ENCODE measurements around the gene MRFAP1L1. TPM values are rescaled to one million over a fixed set of nuclear protein-coding genes. Genes with fewer than 3 reads are reported as not detected.
A peak's percentile ranks its signal among the peaks of the same experiment; 100 is the strongest.

MRFAP1L1 gene
- total and polyA plus RNA-seq, 7 donors = 30.0 to 79.0 (median 39.1) TPM

DNA sequence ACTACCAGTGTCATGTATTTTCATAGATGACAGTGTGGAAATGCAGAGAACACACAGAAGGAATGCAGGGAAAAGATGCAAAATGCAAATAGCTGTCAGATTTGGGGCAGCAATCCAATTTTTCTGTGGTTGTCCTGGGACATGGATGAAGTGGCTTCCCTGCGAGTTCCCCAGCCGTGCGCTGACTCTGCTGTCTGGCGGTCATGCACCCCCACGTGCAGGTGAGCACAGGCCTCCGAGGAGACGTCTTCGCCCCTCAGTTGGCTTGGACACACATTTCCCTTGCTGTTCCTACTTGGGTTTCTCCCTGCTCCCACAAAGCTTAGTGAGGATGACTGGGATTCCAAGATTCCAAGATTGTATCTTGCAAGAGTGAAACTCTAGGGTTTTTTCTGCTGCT lies 30.7 kb upstream of the MRFAP1L1 start:
- TF ChIP-seq, protein P1, sequence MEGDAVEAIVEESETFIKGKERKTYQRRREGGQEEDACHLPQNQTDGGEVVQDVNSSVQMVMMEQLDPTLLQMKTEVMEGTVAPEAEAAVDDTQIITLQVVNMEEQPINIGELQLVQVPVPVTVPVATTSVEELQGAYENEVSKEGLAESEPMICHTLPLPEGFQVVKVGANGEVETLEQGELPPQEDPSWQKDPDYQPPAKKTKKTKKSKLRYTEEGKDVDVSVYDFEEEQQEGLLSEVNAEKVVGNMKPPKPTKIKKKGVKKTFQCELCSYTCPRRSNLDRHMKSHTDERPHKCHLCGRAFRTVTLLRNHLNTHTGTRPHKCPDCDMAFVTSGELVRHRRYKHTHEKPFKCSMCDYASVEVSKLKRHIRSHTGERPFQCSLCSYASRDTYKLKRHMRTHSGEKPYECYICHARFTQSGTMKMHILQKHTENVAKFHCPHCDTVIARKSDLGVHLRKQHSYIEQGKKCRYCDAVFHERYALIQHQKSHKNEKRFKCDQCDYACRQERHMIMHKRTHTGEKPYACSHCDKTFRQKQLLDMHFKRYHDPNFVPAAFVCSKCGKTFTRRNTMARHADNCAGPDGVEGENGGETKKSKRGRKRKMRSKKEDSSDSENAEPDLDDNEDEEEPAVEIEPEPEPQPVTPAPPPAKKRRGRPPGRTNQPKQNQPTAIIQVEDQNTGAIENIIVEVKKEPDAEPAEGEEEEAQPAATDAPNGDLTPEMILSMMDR (IDR thresholded peaks at IDR 0.05) = no peak

DNA sequence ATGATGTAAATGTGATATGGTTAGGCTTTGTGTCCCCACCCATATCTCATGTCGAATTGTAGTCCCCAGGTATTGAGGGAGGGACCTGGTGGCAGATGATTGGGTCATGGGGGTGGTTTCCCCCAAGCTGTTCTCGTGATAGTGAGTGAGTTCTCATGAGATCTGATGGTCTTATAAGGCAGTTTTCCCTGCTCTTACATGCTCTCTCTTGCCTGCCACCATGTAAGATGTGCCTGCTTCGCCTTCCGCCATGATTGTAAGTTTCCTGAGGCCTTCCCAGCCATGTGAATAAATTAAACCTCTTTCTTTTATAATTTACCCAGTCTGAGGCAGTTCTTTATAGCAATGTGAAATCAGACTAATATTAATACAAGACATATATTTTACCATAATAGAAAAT lies 30.3 kb upstream of the MRFAP1L1 start:
- Histone ChIP-seq H3K27ac (no peak overlapping the region), H3K27me3 (ENCODE audit: insufficient read depth in 3 of 3, low read length in 2 of 3) (no peaks in the 10 kb centered on the region), H3K36me3 (ENCODE audit: insufficient read depth in 1 of 2, low read depth in 1 of 2) (no peaks in the 10 kb centered on the region), H3K4me1 (no peaks in the 10 kb centered on the region), H3K9me3 (no peaks in the 10 kb centered on the region), H3K4me3 (no peak overlapping the region)
- intact Hi-C loops (cut with DNase I) = no loop called here
- DNase-seq (no peak), ATAC-seq (no peak)
- WGBS, 3 donors = 80 to 86% (median 83%) methylated on average over 4 of the region's 4 CpGs
- TF ChIP-seq, protein P1 (IDR thresholded peaks at IDR 0.05) = no peak

More for the DNA sequence above, 30.7 kb upstream of the MRFAP1L1 start:
- intact Hi-C loops (cut with DNase I) = no loop called here
- Histone ChIP-seq H3K36me3 (ENCODE audit: insufficient read depth in 1 of 2, low read depth in 1 of 2) (no peaks in the 10 kb centered on the region), H3K27ac (no peak overlapping the region), H3K27me3 (ENCODE audit: insufficient read depth in 3 of 3, low read length in 2 of 3) (no peaks in the 10 kb centered on the region), H3K4me1 (no peaks in the 10 kb centered on the region), H3K9me3 (no peaks in the 10 kb centered on the region), H3K4me3 (no peak overlapping the region)
- ATAC-seq = no peak
- WGBS, 3 donors = 77 to 90% (median 87%) methylated on average over 8 of the region's 8 CpGs
- DNase-seq = no peak

DNA sequence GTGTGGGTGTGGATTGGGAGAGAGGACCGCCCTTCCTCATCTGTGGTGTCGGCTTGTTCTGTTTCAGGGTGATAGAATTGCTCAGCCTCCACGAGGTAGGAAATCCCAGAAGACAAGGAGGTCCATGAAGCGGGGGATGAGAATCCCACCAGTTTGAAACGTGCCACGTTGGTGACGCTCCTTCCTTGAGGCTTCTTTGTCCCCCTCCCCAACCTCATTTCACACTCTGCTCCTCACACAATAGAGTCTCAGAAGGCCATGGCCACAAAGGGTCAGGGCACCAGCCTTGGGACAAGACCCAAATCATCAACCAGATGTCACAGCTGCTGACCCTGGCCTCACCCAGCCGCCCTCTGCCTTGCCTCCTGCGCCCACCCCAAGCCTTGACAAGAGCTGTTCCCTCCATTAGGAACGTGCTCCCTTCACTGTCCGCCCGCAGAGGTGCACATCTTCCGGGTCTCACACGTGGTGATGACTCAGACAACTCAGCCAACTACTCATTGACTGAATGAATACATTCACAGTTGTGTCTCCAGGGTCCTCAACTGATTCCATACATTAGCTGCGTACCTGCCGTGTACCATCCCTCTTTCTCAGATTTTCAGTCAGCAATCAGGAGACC lies 24.6 kb upstream of the MRFAP1L1 start:
- TF ChIP-seq, protein P1 (IDR thresholded peaks at IDR 0.05) = no peak
- Histone ChIP-seq H3K36me3 (ENCODE audit: insufficient read depth in 1 of 2, low read depth in 1 of 2) (no peaks in the 10 kb centered on the region), H3K4me1 (peaks cover 12% of the 10 kb centered on the region), H3K27me3 (ENCODE audit: insufficient read depth in 3 of 3, low read length in 2 of 3) (no peaks in the 10 kb centered on the region), H3K9me3 (no peaks in the 10 kb centered on the region), H3K4me3 (no peak overlapping the region), H3K27ac (no peak overlapping the region)
- intact Hi-C loops (cut with DNase I) = loop anchor here (5.0 kb wide), 1 partner anchor 33 kb away; no protein-coding TSS in a partner anchor
- 83 to 89% (median 83%) methylated on average over 16 of the region's 16 CpGs for WGBS, 3 donors
- DNase-seq (no peak), ATAC-seq (no peak)

DNA sequence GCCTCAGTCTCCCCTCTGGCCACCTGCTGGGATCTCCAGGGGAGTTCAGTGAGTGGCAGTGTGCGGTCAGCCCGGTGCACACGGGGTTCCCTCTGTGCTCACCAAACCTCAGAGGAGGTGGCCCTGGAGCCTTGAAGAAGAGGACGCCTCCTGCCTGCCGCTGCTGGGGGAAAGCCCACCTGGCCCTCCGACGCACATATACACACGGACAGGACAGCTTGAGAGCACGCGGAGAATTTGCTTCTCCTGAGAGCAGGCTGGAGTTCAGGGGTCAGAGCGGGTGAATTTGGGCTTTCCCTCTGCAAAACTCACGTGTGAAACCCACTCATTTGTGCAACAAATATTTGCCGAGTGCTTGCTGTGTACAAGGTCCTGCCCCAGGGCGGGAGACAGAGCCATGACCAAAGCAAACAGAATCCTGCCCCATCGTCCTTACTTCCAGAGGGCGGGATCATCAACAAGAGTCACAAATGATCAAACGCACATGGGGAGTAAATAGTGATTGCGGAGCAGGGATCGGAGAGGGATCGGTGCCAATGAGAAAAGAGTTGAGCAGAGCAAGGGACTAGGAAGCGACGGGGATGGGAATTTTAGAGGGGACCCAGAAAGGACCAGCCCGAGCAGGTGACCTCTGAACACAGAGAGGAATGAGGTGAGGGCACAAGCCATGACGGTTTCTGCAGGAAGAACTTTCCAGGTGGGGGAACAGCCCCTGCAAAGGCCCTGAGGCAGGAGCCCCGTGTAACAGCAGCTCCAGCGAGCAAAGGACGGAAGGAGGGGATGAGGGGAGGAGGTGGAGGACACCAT lies 23.9 kb upstream of the MRFAP1L1 start:
- H3K27ac ChIP-seq = no peak overlapping the region

More for the DNA sequence above, 23.9 kb upstream of the MRFAP1L1 start:
- Histone ChIP-seq H3K4me1 (peaks cover 12% of the 10 kb centered on the region), H3K27me3 (ENCODE audit: insufficient read depth in 3 of 3, low read length in 2 of 3) (no peaks in the 10 kb centered on the region), H3K36me3 (ENCODE audit: insufficient read depth in 1 of 2, low read depth in 1 of 2) (no peaks in the 10 kb centered on the region), H3K9me3 (no peaks in the 10 kb centered on the region), H3K4me3 (no peak overlapping the region)
- intact Hi-C loops (cut with DNase I) = loop anchor here (5.0 kb wide), 1 partner anchor 34 kb away; no protein-coding TSS in a partner anchor
- DNase-seq = no peak
- peak in 1 of 4 donors; percentile 7 for ATAC-seq
- 91 to 92% (median 91%) methylated on average over 27 of the region's 27 CpGs for WGBS, 3 donors
- TF ChIP-seq, protein P1 (IDR thresholded peaks at IDR 0.05) = no peak

Data from psoas muscle (tissue), 8 donors.